Measurements from ENCODE around the gene MCRS1.

Gene MCRS1

GRCh38 chr12:49582201-49582600 lies 14.3 kb upstream of the MCRS1 start:
- no peak for DNase-seq (ENCODE audit: low read depth)

- peak; percentile 46 for DNase-seq (ENCODE audit: low read depth)
These were observed 12.9 kb upstream of the MCRS1 start for GRCh38 chr12:49580572-49581535.

- no peak for DNase-seq (ENCODE audit: low read depth)
These were observed 10.7 kb upstream of the MCRS1 start for GRCh38 chr12:49578471-49579112.

GRCh38 chr12:49577589-49578315 lies 9.8 kb upstream of the MCRS1 start:
- DNase-seq (ENCODE audit: low read depth), result no peak

GRCh38 chr12:49568442-49569162 lies 660 bp upstream of the MCRS1 start:
- no peak for DNase-seq (ENCODE audit: low read depth)

- DNase-seq (ENCODE audit: low read depth), result no peak
These were observed 686 bp downstream of the MCRS1 start for GRCh38 chr12:49567302-49567610.

- no peak for DNase-seq (ENCODE audit: low read depth)
These were observed 1.6 kb downstream of the MCRS1 start for GRCh38 chr12:49566361-49566760.

- no peak for DNase-seq (ENCODE audit: low read depth)
These were observed 2.3 kb downstream of the MCRS1 start for GRCh38 chr12:49565406-49566265.

- DNase-seq (ENCODE audit: low read depth), result no peak
These were observed 3.1 kb downstream of the MCRS1 start for GRCh38 chr12:49564686-49565405.

GRCh38 chr12:49563951-49564685 lies 3.8 kb downstream of the MCRS1 start:
- no peak for DNase-seq (ENCODE audit: low read depth)

GRCh38 chr12:49562831-49563230 lies 5.1 kb downstream of the MCRS1 start:
- DNase-seq (ENCODE audit: low read depth), result no peak

GRCh38 chr12:49562233-49562632 lies 5.7 kb downstream of the MCRS1 start:
- DNase-seq (ENCODE audit: low read depth), result no peak

- no peak for DNase-seq (ENCODE audit: low read depth)
These were observed 7.2 kb downstream of the MCRS1 start for GRCh38 chr12:49560695-49561094.

- no peak for DNase-seq (ENCODE audit: low read depth)
These were observed 8.8 kb downstream of the MCRS1 start for GRCh38 chr12:49559011-49559675.

GRCh38 chr12:49558526-49558925 lies 9.4 kb downstream of the MCRS1 start:
- no peak for DNase-seq (ENCODE audit: low read depth)

GRCh38 chr12:49557917-49558215 lies 10.1 kb downstream of the MCRS1 start:
- no peak for DNase-seq (ENCODE audit: low read depth)

GRCh38 chr12:49557187-49557916 lies 10.6 kb downstream of the MCRS1 start:
- DNase-seq (ENCODE audit: low read depth), result no peak

- DNase-seq (ENCODE audit: low read depth), result no peak
These were observed 11.4 kb downstream of the MCRS1 start for GRCh38 chr12:49556391-49557186.

Data from activated T-cell treated with anti-CD3 and anti-CD28 coated beads for 1 hour (primary cell).